ENCODE data around the gene ZNF362. TPM values are rescaled to one million over a fixed set of nuclear protein-coding genes. Genes with fewer than 3 reads are reported as not detected.
A peak's percentile ranks its signal among the peaks of the same experiment; 100 is the strongest.

The ZNF362 gene
- 8.9 and 10.2 TPM in 2 replicates for total RNA-seq (2014; rRNA removed; shearing (Covaris generic))
- 26.1 and 29.0 TPM in 2 replicates for total RNA-seq (2022)
- Bru-seq, nascent RNA: percentile 61 among the genes with signal in this experiment
- percentile 66 among the genes with signal in this experiment for BruChase-seq, experiment 1, labeled RNA remaining after a 6-hour chase
- BruChase-seq, experiment 2, labeled RNA remaining after a 2-hour chase: percentile 58 among the genes with signal in this experiment
- long read RNA-seq, transcript ZNF362-205 (9 exons, 3,106 nt): major isoform, 6 of 62 reads
- long read RNA-seq, partial matches to known transcripts: 33 of 62 reads
- long read RNA-seq, other reads (novel, unspliced or antisense): 23 of 62 reads

GRCh38 chr1:33256471-33257206 lies at the start of gene ZNF362:
TSS of gene ZNF362 (plus strand) at chr1:33256492. CDS start at chr1:33270575, 14,083 bp downstream.
- intact Hi-C loops (cut with micrococcal nuclease; ENCODE audit: unreplicated experiment): loop anchor here (2.0 kb wide), 1 partner anchor 76 kb away; no protein-coding TSS in a partner anchor
- Histone ChIP-seq H3K9me3 (ENCODE audit: low read length) (no peaks in the 10 kb centered on the region), H3K4me2 (ENCODE audit: low read length) (peak within 1 kb of the TSS; percentile 95), H3K9me2 (ENCODE audit: insufficient read depth, low read length) (no peaks in the 10 kb centered on the region), H3K4me3 (ENCODE audit: low read depth, low read length, poor library complexity, severe bottlenecking) (peak within 1 kb of the TSS; percentile 73), H3K27ac (ENCODE audit: low read depth, low read length, poor library complexity, severe bottlenecking) (peak within 1 kb of the TSS; percentile 73), H3K79me2 (ENCODE audit: insufficient read depth, low read depth, low read length) (peaks cover 12% of the 10 kb centered on the region), H2AFZ (ENCODE audit: low read length) (peak within 1 kb of the TSS; percentile 93), H3K36me3 (ENCODE audit: insufficient read depth, low read length) (no peaks in the 10 kb centered on the region), H3K4me1 (ENCODE audit: insufficient read depth, low read length, poor library complexity, severe bottlenecking) (peaks cover 27% of the 10 kb centered on the region), H4K20me1 (ENCODE audit: insufficient read depth, low read length) (no peaks in the 10 kb centered on the region)
- peak; percentile 80 for DNase-seq (ENCODE audit: low spot score)
- CTCF ChIA-PET (ENCODE audit: unreplicated experiment): no interaction called here
- POLR2A ChIA-PET: interaction anchor here (0.6 to 1.4 kb wide), 5 partner anchors 15 to 606 kb away, joined by 3 to 8 read pairs (median 3); partner anchors contain the start of gene TRIM62
- TSS peak; percentile 78 for BruUV-seq (replicated peaks)
- no peak for TF ChIP-seq CTCF (conservative IDR thresholded peaks at IDR 0.05; ENCODE audit: low read length)
- no peak for TF ChIP-seq EZH2phosphoT487 (IDR thresholded peaks at IDR 0.05; ENCODE audit: borderline replicate concordance, low read depth, low read length)

- DNase-seq (ENCODE audit: low spot score): no peak
- CTCF ChIA-PET (ENCODE audit: unreplicated experiment): no interaction called here
- TF ChIP-seq EZH2phosphoT487 (IDR thresholded peaks at IDR 0.05; ENCODE audit: borderline replicate concordance, low read depth, low read length): no peak
- TF ChIP-seq CTCF (conservative IDR thresholded peaks at IDR 0.05; ENCODE audit: low read length): no peak
These were observed 44.3 kb upstream of the ZNF362 start for GRCh38 chr1:33211972-33212371.

More at GRCh38 chr1:33211972-33212371, 44.3 kb upstream of the ZNF362 start:
- H3K9me3 ChIP-seq (ENCODE audit: low read length): no peaks in the 10 kb centered on the region
- H3K79me2 ChIP-seq (ENCODE audit: insufficient read depth, low read depth, low read length): no peaks in the 10 kb centered on the region
- H3K4me3 ChIP-seq (ENCODE audit: low read depth, low read length, poor library complexity, severe bottlenecking): no peak overlapping the region
- H3K36me3 ChIP-seq (ENCODE audit: insufficient read depth, low read length): no peaks in the 10 kb centered on the region
- H3K4me2 ChIP-seq (ENCODE audit: low read length): no peak overlapping the region
- no peak overlapping the region for H2AFZ ChIP-seq (ENCODE audit: low read length)
- no TSS peak for BruUV-seq (replicated peaks)
- no peaks in the 10 kb centered on the region for H3K4me1 ChIP-seq (ENCODE audit: insufficient read depth, low read length, poor library complexity, severe bottlenecking)
- POLR2A ChIA-PET: no interaction called here
- H4K20me1 ChIP-seq (ENCODE audit: insufficient read depth, low read length): no peaks in the 10 kb centered on the region
- H3K9me2 ChIP-seq (ENCODE audit: insufficient read depth, low read length): no peaks in the 10 kb centered on the region
- intact Hi-C loops (cut with micrococcal nuclease; ENCODE audit: unreplicated experiment): no loop called here
- H3K27ac ChIP-seq (ENCODE audit: low read depth, low read length, poor library complexity, severe bottlenecking): no peak overlapping the region
